NT2/D1 (cell line): ENCODE data around the gene HASPIN.

Experiments
- SUZ12 ChIP-seq: IDR thresholded peaks from 2 replicates; pipeline ENCODE4 v1.6.1; 2011; ENCODE audit not compliant: insufficient read length, insufficient read depth; ENCODE audit errors: extremely low read depth
- YY1 ChIP-seq: IDR thresholded peaks from 2 replicates; pipeline ENCODE4 v1.6.1; 2011; ENCODE audit not compliant: insufficient read length, insufficient read depth
- ZNF274 ChIP-seq: IDR thresholded peaks from 2 replicates; pipeline ENCODE4 v1.6.1; 2011; ENCODE audit warnings: mild to moderate bottlenecking, low read depth, low read length

- TF ChIP-seq YY1: no peak
- TF ChIP-seq ZNF274: no peak
- no peak for TF ChIP-seq SUZ12
Observed at GRCh38 chr17:3681057-3681456, 42.6 kb upstream of the HASPIN start.
